SU-DHL-6 (cell line): ENCODE data around the gene RPS3.

Source experiments
- H2AFZ ChIP-seq: fragments of 200-600 bp; sonication (generic); 2 replicates; pipeline ENCODE4 v1.6.1; 2014; ENCODE audit warnings: low read depth, mild to moderate bottlenecking, moderate library complexity, mixed read lengths, antibody characterized with exemption, low read length; ENCODE audit not compliant: severe bottlenecking
- H3F3A ChIP-seq: fragments of 200-600 bp; shearing (Covaris generic); 2 replicates; pipeline ENCODE4 v1.6.0; 2016; ENCODE audit warnings: antibody characterized with exemption, mild to moderate bottlenecking; ENCODE audit not compliant: insufficient read depth
- H3K27ac ChIP-seq: fragments of 200-600 bp; sonication (generic); 2 replicates; pipeline ENCODE4 v1.5.1; 2016; ENCODE audit warnings: low read depth, mild to moderate bottlenecking, low read length, moderate library complexity, mixed read lengths
- H3K27me3 ChIP-seq: fragments of 200-600 bp; sonication (generic), shearing (Covaris generic); 2 replicates; pipeline ENCODE4 v1.6.0; 2014; ENCODE audit warnings: mild to moderate bottlenecking, low read length
- H3K36me3 ChIP-seq: fragments of 200-600 bp; sonication (generic); 2 replicates; pipeline ENCODE4 v1.6.1; 2014; ENCODE audit warnings: mild to moderate bottlenecking, low read length, mixed read lengths
- H3K4me2 ChIP-seq: fragments of 300-600, 200-600 bp; shearing (Covaris generic), sonication (generic); 2 replicates; pipeline ENCODE4 v1.6.0; 2014; ENCODE audit warnings: low read length, low read depth, mild to moderate bottlenecking; ENCODE audit not compliant: poor library complexity, severe bottlenecking
- H3K4me3 ChIP-seq: fragments of 200-600 bp; sonication (generic); 2 replicates; pipeline ENCODE4 v1.5.1; 2014; ENCODE audit warnings: antibody characterized with exemption, low read length, mild to moderate bottlenecking, mixed read lengths; ENCODE audit not compliant: insufficient read depth, poor library complexity, severe bottlenecking
- H3K79me2 ChIP-seq: fragments of 200-600 bp; sonication (generic); 2 replicates; pipeline ENCODE4 v1.6.1; 2014; ENCODE audit warnings: mild to moderate bottlenecking, low read length, moderate library complexity; ENCODE audit not compliant: insufficient read depth
- H3K9ac ChIP-seq: fragments of 200-600 bp; sonication (generic); 2 replicates; pipeline ENCODE4 v1.7.0; 2014; ENCODE audit warnings: mild to moderate bottlenecking, low read length
- H3K9me2 ChIP-seq: fragments of 200-600 bp; sonication (generic); replicated peaks from 2 replicates; pipeline ENCODE4 v1.6.1; 2014; ENCODE audit warnings: low read length; ENCODE audit not compliant: insufficient read depth
- H3K9me3 ChIP-seq: fragments of 200-600 bp; sonication (generic); 2 replicates; pipeline ENCODE4 v1.6.1; 2014; ENCODE audit warnings: low read length, mixed read lengths; ENCODE audit not compliant: insufficient read depth
- H4K20me1 ChIP-seq: fragments of 200-600 bp; sonication (generic); 2 replicates; pipeline ENCODE4 v1.6.1; 2014; ENCODE audit warnings: low read depth, mild to moderate bottlenecking, antibody characterized with exemption, low read length, moderate library complexity, mixed read lengths
- EZH2phosphoT487 ChIP-seq: fragments of 200-600 bp; sonication (generic), shearing (Covaris generic); conservative IDR thresholded peaks from 2 replicates; pipeline ENCODE4 v1.6.1; 2018; ENCODE audit warnings: mild to moderate bottlenecking, antibody characterized with exemption, low read length, moderate library complexity, mixed read lengths
- TF ChIP-seq, protein P1 (sequence below): fragments of 200-600 bp; sonication (generic); IDR thresholded peaks from one replicate; pipeline ENCODE4 v1.5.1; 2017; ENCODE audit warnings: antibody characterized with exemption, mild to moderate bottlenecking, low read length, moderate library complexity; ENCODE audit not compliant: insufficient read depth, poor library complexity, severe bottlenecking

The RPS3 gene

GRCh38 chr11:75402002-75402773 lies 2.9 kb downstream of the RPS3 start:
- Histone ChIP-seq H4K20me1 (peaks cover 45% of the 10 kb centered on the region), H3K4me2 (peak overlapping the region; percentile 77), H3K79me2 (peaks cover 49% of the 10 kb centered on the region), H3K4me3 (no peak overlapping the region), H3K36me3 (peaks cover 52% of the 10 kb centered on the region), H3K27me3 (no peaks in the 10 kb centered on the region), H2AFZ (no peak overlapping the region), H3K9me2 (no peaks in the 10 kb centered on the region), H3K9me3 (no peaks in the 10 kb centered on the region), H3K27ac (no peak overlapping the region), H3F3A (peaks cover 71% of the 10 kb centered on the region), H3K9ac (peak overlapping the region; percentile 89; the same call in 1 of the 2 replicates)
- TF ChIP-seq, protein P1, sequence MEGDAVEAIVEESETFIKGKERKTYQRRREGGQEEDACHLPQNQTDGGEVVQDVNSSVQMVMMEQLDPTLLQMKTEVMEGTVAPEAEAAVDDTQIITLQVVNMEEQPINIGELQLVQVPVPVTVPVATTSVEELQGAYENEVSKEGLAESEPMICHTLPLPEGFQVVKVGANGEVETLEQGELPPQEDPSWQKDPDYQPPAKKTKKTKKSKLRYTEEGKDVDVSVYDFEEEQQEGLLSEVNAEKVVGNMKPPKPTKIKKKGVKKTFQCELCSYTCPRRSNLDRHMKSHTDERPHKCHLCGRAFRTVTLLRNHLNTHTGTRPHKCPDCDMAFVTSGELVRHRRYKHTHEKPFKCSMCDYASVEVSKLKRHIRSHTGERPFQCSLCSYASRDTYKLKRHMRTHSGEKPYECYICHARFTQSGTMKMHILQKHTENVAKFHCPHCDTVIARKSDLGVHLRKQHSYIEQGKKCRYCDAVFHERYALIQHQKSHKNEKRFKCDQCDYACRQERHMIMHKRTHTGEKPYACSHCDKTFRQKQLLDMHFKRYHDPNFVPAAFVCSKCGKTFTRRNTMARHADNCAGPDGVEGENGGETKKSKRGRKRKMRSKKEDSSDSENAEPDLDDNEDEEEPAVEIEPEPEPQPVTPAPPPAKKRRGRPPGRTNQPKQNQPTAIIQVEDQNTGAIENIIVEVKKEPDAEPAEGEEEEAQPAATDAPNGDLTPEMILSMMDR: no peak
- no peak for TF ChIP-seq EZH2phosphoT487

GRCh38 chr11:75403037-75403436 lies 3.7 kb downstream of the RPS3 start:
- H3K27ac ChIP-seq: no peak overlapping the region

GRCh38 chr11:75403983-75404658 lies 4.8 kb downstream of the RPS3 start:
- peaks cover 50% of the 10 kb centered on the region for H4K20me1 ChIP-seq
- peaks cover 52% of the 10 kb centered on the region for H3K36me3 ChIP-seq
- H3K27me3 ChIP-seq: no peaks in the 10 kb centered on the region
- no peaks in the 10 kb centered on the region for H3K9me3 ChIP-seq
- no peak overlapping the region for H3K27ac ChIP-seq
- TF ChIP-seq EZH2phosphoT487: no peak
- TF ChIP-seq, protein P1: no peak
- H3K79me2 ChIP-seq: peaks cover 49% of the 10 kb centered on the region
- no peak overlapping the region for H3K9ac ChIP-seq
- H3K4me3 ChIP-seq: no peak overlapping the region
- no peaks in the 10 kb centered on the region for H3K9me2 ChIP-seq
- H3F3A ChIP-seq: peaks cover 79% of the 10 kb centered on the region
- H2AFZ ChIP-seq: no peak overlapping the region
- H3K4me2 ChIP-seq: no peak overlapping the region

More at GRCh38 chr11:75403037-75403436, 3.7 kb downstream of the RPS3 start:
- H3K79me2 ChIP-seq: peaks cover 49% of the 10 kb centered on the region
- no peak overlapping the region for H3K4me3 ChIP-seq
- H3K9me2 ChIP-seq: no peaks in the 10 kb centered on the region
- peaks cover 76% of the 10 kb centered on the region for H3F3A ChIP-seq
- no peak overlapping the region for H2AFZ ChIP-seq
- no peak overlapping the region for H3K4me2 ChIP-seq
- H3K9me3 ChIP-seq: no peaks in the 10 kb centered on the region
- peaks cover 52% of the 10 kb centered on the region for H3K36me3 ChIP-seq
- H4K20me1 ChIP-seq: peaks cover 46% of the 10 kb centered on the region
- TF ChIP-seq, protein P1: no peak
- TF ChIP-seq EZH2phosphoT487: no peak
- H3K27me3 ChIP-seq: no peaks in the 10 kb centered on the region
- no peak overlapping the region for H3K9ac ChIP-seq
